K562 (cell line): ENCODE results near the gene NOL4L. TPM values are rescaled to one million over a fixed set of nuclear protein-coding genes. Genes with fewer than 3 reads are reported as not detected.
A peak's percentile ranks its signal among the peaks of the same experiment; 100 is the strongest.

ENCODE experiments used
- ATAC-seq: fragments of 200-7000 bp; cut with Tn5 transposase; 3 replicates; pipeline ENCODE4 v1.9.1; 2020; ENCODE audit warnings: moderate library complexity
- BruUV-seq: library from RNA; stranded (reverse); fragments of 400-500 nt; replicated peaks from 2 replicates; lab custom pipeline; 2021; lab: Mats Ljungman, UMichigan
- CTCF ChIA-PET: fragments of 300-600 bp; formaldehyde crosslinking; extraction: SDS; loops from one replicate; lab custom pipeline; 2021; ENCODE audit warnings: low intra/inter-chr PET ratio; lab: Yijun Ruan, JAX
- POLR2A ChIA-PET: fragments of 300-600, 350-650 bp; sonication (Branson Sonifier 250); formaldehyde crosslinking; extraction: SDS; loops from one replicate; lab custom pipeline; 2021; ENCODE audit warnings: antibody characterized with exemption, inconsistent platforms; lab: Yijun Ruan, JAX
- DNase-seq, 4 experiments: peaks; one replicate each; pipeline versions ENCODE4 v3.0.0 to v3.0.0-alpha.2; 2011 to 2018; ENCODE audit warnings: low spot score in 3 of 4, mixed read lengths in 3 of 4; ENCODE audit errors: extremely low read depth in 1 of 4
- FAIRE-seq: peaks from 2 replicates; lab custom pipeline; 2011; peaks lifted over from hg19 to GRCh38; lab: Jason Lieb, UNC
- H2AFZ ChIP-seq: 2 replicates; pipeline ENCODE4 v1.6.0; 2011; ENCODE audit warnings: low read depth, low read length, control low read depth, inconsistent platforms
- H3K27ac ChIP-seq: fragments of 200-600 bp; 3 replicates; pipeline ENCODE4 v1.8.0; 2011; ENCODE audit warnings: low read depth, mild to moderate bottlenecking, control low read depth, inconsistent platforms, low read length, moderate library complexity, mixed read lengths; ENCODE audit errors: extremely low read depth
- H3K27me3 ChIP-seq, 2 experiments: fragments of 300-600 bp in 1 of 2; 2 replicates in 1 of 2; 3 replicates in 1 of 2; pipeline versions ENCODE4 v1.6.0 to v1.8.0; 2011; ENCODE audit warnings: inconsistent platforms in 2 of 2, low read length in 2 of 2, mild to moderate bottlenecking in 1 of 2, mixed read lengths in 1 of 2, moderate library complexity in 1 of 2; ENCODE audit not compliant: control insufficient read depth in 2 of 2, insufficient read depth in 2 of 2
- H3K36me3 ChIP-seq: fragments of 300-600 bp; 3 replicates; pipeline ENCODE4 v1.8.0; 2011; ENCODE audit warnings: mild to moderate bottlenecking, low read length, inconsistent platforms; ENCODE audit not compliant: control insufficient read depth, insufficient read depth
- H3K4me1 ChIP-seq, 2 experiments: fragments of 200-600 bp in 1 of 2; replicated peaks in 1 of 2; 2 replicates in 1 of 2; 3 replicates in 1 of 2; pipeline versions ENCODE4 v1.5.1 to v1.8.0; 2011; ENCODE audit warnings: inconsistent platforms in 2 of 2, low read length in 2 of 2, mild to moderate bottlenecking in 1 of 2, mixed read lengths in 1 of 2, moderate library complexity in 1 of 2; ENCODE audit not compliant: control insufficient read depth in 2 of 2, insufficient read depth in 2 of 2
- H3K4me2 ChIP-seq: 2 replicates; pipeline ENCODE4 v1.6.1; 2011; ENCODE audit warnings: low read length, control low read depth, inconsistent platforms, mixed read lengths; ENCODE audit not compliant: insufficient read depth
- H3K4me3 ChIP-seq: fragments of 200-600 bp; sonication (generic), shearing (Covaris generic); 2 replicates; pipeline ENCODE4 v1.5.1; 2016; ENCODE audit warnings: control low read depth, inconsistent platforms
- H3K79me2 ChIP-seq: fragments of 200-600 bp; 3 replicates; pipeline ENCODE4 v1.8.0; 2011; ENCODE audit warnings: low read length, inconsistent platforms; ENCODE audit not compliant: control insufficient read depth, insufficient read depth
- H3K9ac ChIP-seq, 2 experiments: 2 replicates each; pipeline versions ENCODE4 v1.6.0 to v1.6.1; 2011; ENCODE audit warnings: low read depth in 2 of 2, low read length in 2 of 2, control low read depth in 1 of 2, inconsistent platforms in 1 of 2, mild to moderate bottlenecking in 1 of 2, mixed read lengths in 1 of 2; ENCODE audit not compliant: insufficient read depth in 1 of 2
- H3K9me1 ChIP-seq: one replicate; pipeline ENCODE4 v1.6.0; 2011; ENCODE audit warnings: inconsistent platforms, mild to moderate bottlenecking, low read length, moderate library complexity; ENCODE audit not compliant: control insufficient read depth, insufficient read depth
- H3K9me3 ChIP-seq: replicated peaks from 2 replicates; pipeline ENCODE4 v1.5.1; 2011; ENCODE audit warnings: low read depth, low read length, inconsistent platforms; ENCODE audit not compliant: control insufficient read depth, insufficient read depth
- H4K20me1 ChIP-seq: replicated peaks from 2 replicates; pipeline ENCODE4 v1.6.1; 2011; ENCODE audit warnings: low read length, inconsistent platforms, mixed read lengths; ENCODE audit not compliant: control insufficient read depth, insufficient read depth
- ATF2 ChIP-seq: sonication (generic); formaldehyde crosslinking; IDR thresholded peaks from 2 replicates; pipeline ENCODE4 v1.8.1; 2022; ENCODE audit warnings: missing genetic modification reagents
- CBX5 ChIP-seq: IDR thresholded peaks from 2 replicates; pipeline ENCODE4 v1.6.1; 2014; ENCODE audit warnings: low read depth, borderline replicate concordance
- COPS2 ChIP-seq: fragments of 450-650 bp; conservative IDR thresholded peaks from 2 replicates; pipeline ENCODE4 v1.6.1; 2016; ENCODE audit warnings: mild to moderate bottlenecking, moderate library complexity
- ESRRB ChIP-seq: fragments of 250-450 bp; sonication (Bioruptor Pico); IDR thresholded peaks from 2 replicates; pipeline ENCODE4 v1.5.0; 2020; ENCODE audit warnings: mild to moderate bottlenecking, moderate library complexity, borderline replicate concordance
- NCOR1 ChIP-seq: fragments of 450-650 bp; IDR thresholded peaks from 2 replicates; pipeline ENCODE4 v1.6.1; 2016; ENCODE audit warnings: mild to moderate bottlenecking, moderate library complexity
- POLR2AphosphoS2 ChIP-seq: IDR thresholded peaks from 2 replicates; pipeline ENCODE4 v1.6.1; 2012; ENCODE audit warnings: low read length, improper control_type of control experiment
- POLR3A ChIP-seq: IDR thresholded peaks from 2 replicates; pipeline ENCODE4 v1.6.1; 2011; ENCODE audit warnings: borderline replicate concordance, mild to moderate bottlenecking, moderate library complexity; ENCODE audit not compliant: insufficient read length, insufficient read depth; ENCODE audit errors: extremely low read depth
- SMARCA4 ChIP-seq: fragments of 450-650 bp; IDR thresholded peaks from 2 replicates; pipeline ENCODE4 v1.6.1; 2016
- SMARCB1 ChIP-seq: IDR thresholded peaks from 2 replicates; pipeline ENCODE4 v1.6.1; 2011; ENCODE audit warnings: improper control_type of control experiment, low read depth; ENCODE audit not compliant: insufficient read length
- STAT5B ChIP-seq: fragments of 250-450 bp; sonication (Bioruptor Pico); IDR thresholded peaks from 2 replicates; pipeline ENCODE4 v1.8.0; 2021; ENCODE audit warnings: mild to moderate bottlenecking, inconsistent platforms
- ZNF696 ChIP-seq: fragments of 250-450 bp; sonication (Bioruptor Pico); conservative IDR thresholded peaks from 2 replicates; pipeline ENCODE4 v1.4.0; 2020; ENCODE audit warnings: mild to moderate bottlenecking, moderate library complexity
- WGBS: fragments of 100-300 bp; shearing (Covaris generic); methylation state at CpG from one replicate; pipeline ENCODE4 v1.1.6; 2016; ENCODE audit warnings: low coverage, mixed read lengths; ENCODE audit not compliant: insufficient coverage; ENCODE audit errors: missing lambda C conversion rate; 5-methylcytosine and 5-hydroxymethylcytosine counted together
- in situ Hi-C: fragments of 300-500 bp; cut with MboI; formaldehyde crosslinking; loops from 4 replicates; pipeline ENCODE4 v1.15.0; 2018; ENCODE audit warnings: inconsistent platforms, mixed read lengths
- intact Hi-C: fragments of 100-400 bp; cut with micrococcal nuclease; formaldehyde crosslinking; loops from 2 replicates; pipeline ENCODE4 v1.14.2; 2022
- polyA plus RNA-seq, 8 experiments: library from polyadenylated mRNA; depleted of rRNA in 4 of 8; stranded (reverse) in 5 of 8; unstranded in 3 of 8; fragments of >200 nt; fragmentation: Nextera tagmentation in 2 of 8; fragmentation: Illumina TruSeq in 1 of 8; extraction: Ambion mirVana in 2 of 8; extraction: Trizol in 1 of 8; gene quantifications; 2 replicates each; pipeline versions ENCODE4 v1.2.1 to v1.2.3, GENCODE V29; 2011 to 2014; ENCODE audit warnings: inconsistent platforms in 1 of 8, missing spikeins in 1 of 8
- total RNA-seq, 7 experiments: library from RNA; depleted of rRNA in 6 of 7; stranded (reverse); fragments of >200 nt in 6 of 7; fragmentation: Illumina TruSeq in 2 of 7; extraction: Trizol in 2 of 7; gene quantifications; 2 replicates each; pipeline versions ENCODE4 v1.2.1 to v1.2.3, GENCODE V29; 2011 to 2021; ENCODE audit warnings: low replicate concordance in 1 of 7
- TF ChIP-seq, protein P1 (sequence below): fragments of 250-450 bp; sonication (Bioruptor Pico); IDR thresholded peaks from 2 replicates; pipeline ENCODE4 v1.4.0; 2020

Gene NOL4L
- total and polyA plus RNA-seq, 9 of the 15 experiments (the other 6 are each of a cell fraction or from before 2014, with no cell fraction given) = 5.1 to 36.2 (median 13.6) TPM

- Histone ChIP-seq H3K4me3 (no peak overlapping the region), H3K79me2 (no peaks in the 10 kb centered on the region), H3K4me2 (no peak overlapping the region), H3K9me1 (peaks cover 2% of the 10 kb centered on the region), H3K36me3 (peaks cover 74% of the 10 kb centered on the region; the same call in 2 of the 3 replicates), H3K27me3 (no peaks in the 10 kb centered on the region), H4K20me1 (0 out of 2 replicates have a peak, but pooled peaks cover 8% of the 10 kb centered on the region), H3K9ac (peak overlapping the region in 1 of 2 experiments; percentile 68; a peak in 2 of 4 replicates), H3K27ac (no peak overlapping the region), H3K4me1 (peaks cover 0 to 35% of the 10 kb centered on the region in 2 experiments; a peak in 2 of 5 replicates), H2AFZ (no peak overlapping the region), H3K9me3 (no peaks in the 10 kb centered on the region)
- ATAC-seq (no peak), DNase-seq (no peak), FAIRE-seq (no peak)
- ChIA-PET POLR2A (interaction anchor here (0.6 to 1.5 kb wide), 3 partner anchors 11 to 558 kb away, joined by 3 to 4 read pairs (median 3); no protein-coding TSS in a partner anchor), CTCF (no interaction called here)
- intact Hi-C loops = no loop called here
- in situ Hi-C loops = no loop called here
- BruUV-seq = no TSS peak
- WGBS = 91% methylated on average over 22 of the region's 31 CpGs
- TF ChIP-seq CBX5 (no peak), STAT5B (no peak), POLR3A (no peak), ESRRB (CRISPR knock-in tag) (no peak), ZNF696 (no peak), SMARCA4 (no peak), POLR2AphosphoS2 (no peak), ATF2 (CRISPR knock-in tag) (no peak), NCOR1 (no peak), SMARCB1 (no peak), COPS2 (no peak)
- TF ChIP-seq, protein P1, sequence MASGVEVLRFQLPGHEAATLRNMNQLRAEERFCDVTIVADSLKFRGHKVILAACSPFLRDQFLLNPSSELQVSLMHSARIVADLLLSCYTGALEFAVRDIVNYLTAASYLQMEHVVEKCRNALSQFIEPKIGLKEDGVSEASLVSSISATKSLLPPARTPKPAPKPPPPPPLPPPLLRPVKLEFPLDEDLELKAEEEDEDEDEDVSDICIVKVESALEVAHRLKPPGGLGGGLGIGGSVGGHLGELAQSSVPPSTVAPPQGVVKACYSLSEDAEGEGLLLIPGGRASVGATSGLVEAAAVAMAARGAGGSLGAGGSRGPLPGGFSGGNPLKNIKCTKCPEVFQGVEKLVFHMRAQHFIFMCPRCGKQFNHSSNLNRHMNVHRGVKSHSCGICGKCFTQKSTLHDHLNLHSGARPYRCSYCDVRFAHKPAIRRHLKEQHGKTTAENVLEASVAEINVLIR (CRISPR knock-in tag) = no peak
Observed at GRCh38 chr20:32454164-32455145, 130.7 kb downstream of the NOL4L start.
